DMS 273 (cell line): ENCODE measurements around the gene PTPRN2.
"Not testable (repeated sequence)": the region's sequence is repeated elsewhere in the genome, so short reads cannot be mapped to it uniquely, and the experiment has no call there.

Source experiments
- DNase-seq: peaks from one replicate; lab custom pipeline; 2025; ENCODE audit not compliant: unreplicated experiment; lab: John Stamatoyannopoulos, UW

Gene PTPRN2

GRCh38 chr7:158284617-158285382, 302.8 kb downstream of the PTPRN2 start:
- DNase-seq: no peak

- no peak for DNase-seq
Observed at GRCh38 chr7:158284121-158284520, 303.5 kb downstream of the PTPRN2 start.

- DNase-seq: no peak
Observed at GRCh38 chr7:158283016-158283974, 304.3 kb downstream of the PTPRN2 start.

GRCh38 chr7:158282461-158283001, 305.1 kb downstream of the PTPRN2 start:
- no peak for DNase-seq

- no peak for DNase-seq
Observed at GRCh38 chr7:158281441-158281840, 306.2 kb downstream of the PTPRN2 start.

- DNase-seq: no peak
Observed at GRCh38 chr7:158280448-158281144, 307.0 kb downstream of the PTPRN2 start.

GRCh38 chr7:158279539-158280447, 307.8 kb downstream of the PTPRN2 start:
- no peak for DNase-seq

GRCh38 chr7:158278745-158279320, 308.8 kb downstream of the PTPRN2 start:
- no peak for DNase-seq

- DNase-seq: no peak
Observed at GRCh38 chr7:158277219-158278141, 310.1 kb downstream of the PTPRN2 start.

- DNase-seq: no peak
Observed at GRCh38 chr7:158276414-158277218, 311.0 kb downstream of the PTPRN2 start.

GRCh38 chr7:158275711-158276413, 311.8 kb downstream of the PTPRN2 start:
- no peak for DNase-seq

- DNase-seq: no peak
Observed at GRCh38 chr7:158274996-158275395, 312.6 kb downstream of the PTPRN2 start.

- no peak for DNase-seq
Observed at GRCh38 chr7:158274404-158274811, 313.2 kb downstream of the PTPRN2 start.

GRCh38 chr7:158273756-158274342, 313.8 kb downstream of the PTPRN2 start:
- not testable (repeated sequence) for DNase-seq

GRCh38 chr7:158273138-158273651, 314.4 kb downstream of the PTPRN2 start:
- no peak for DNase-seq

- no peak for DNase-seq
Observed at GRCh38 chr7:158272509-158273137, 315.0 kb downstream of the PTPRN2 start.
